ENCODE data around the gene KCNAB2.

Gene KCNAB2

DNA sequence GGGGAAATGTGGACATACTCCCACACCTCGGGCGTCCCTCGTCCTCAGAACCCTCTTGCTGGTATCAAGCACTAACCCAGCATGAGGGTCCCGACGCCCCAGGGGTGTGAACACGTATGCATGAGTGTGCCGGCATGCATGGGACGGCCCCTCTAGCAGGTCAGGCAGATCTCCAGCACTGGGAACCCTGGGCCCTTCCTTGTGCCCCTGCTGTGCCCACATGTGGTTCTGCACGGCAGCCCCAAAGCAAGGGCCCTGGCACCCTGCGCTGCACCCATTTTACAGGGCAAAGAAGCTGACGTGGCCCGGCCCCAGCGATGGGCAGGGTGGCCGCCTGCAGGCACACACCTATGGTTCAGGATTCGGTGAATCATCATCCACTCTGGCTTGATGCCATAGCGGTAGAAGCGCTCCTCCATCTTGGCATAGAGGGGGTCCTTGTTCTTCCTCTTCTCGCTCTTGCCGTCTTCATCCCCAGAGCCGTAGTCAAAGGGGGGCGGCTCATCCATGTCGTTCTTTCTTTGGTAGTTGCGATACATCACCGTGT is 100.2 kb downstream of the KCNAB2 start:
- no peak overlapping the region for H3K4me2 ChIP-seq (ENCODE audit: low read length)
- no peak overlapping the region for H3K4me3 ChIP-seq (ENCODE audit: low read depth, low read length)
- no peaks in the 10 kb centered on the region for H3K9me3 ChIP-seq (ENCODE audit: control insufficient read depth, low read length)
- no peak overlapping the region for H2AFZ ChIP-seq
- H3K27ac ChIP-seq: no peak overlapping the region
- H3K36me3 ChIP-seq (ENCODE audit: control insufficient read depth, insufficient read depth, low read length): no peaks in the 10 kb centered on the region
- TF ChIP-seq, protein P1, sequence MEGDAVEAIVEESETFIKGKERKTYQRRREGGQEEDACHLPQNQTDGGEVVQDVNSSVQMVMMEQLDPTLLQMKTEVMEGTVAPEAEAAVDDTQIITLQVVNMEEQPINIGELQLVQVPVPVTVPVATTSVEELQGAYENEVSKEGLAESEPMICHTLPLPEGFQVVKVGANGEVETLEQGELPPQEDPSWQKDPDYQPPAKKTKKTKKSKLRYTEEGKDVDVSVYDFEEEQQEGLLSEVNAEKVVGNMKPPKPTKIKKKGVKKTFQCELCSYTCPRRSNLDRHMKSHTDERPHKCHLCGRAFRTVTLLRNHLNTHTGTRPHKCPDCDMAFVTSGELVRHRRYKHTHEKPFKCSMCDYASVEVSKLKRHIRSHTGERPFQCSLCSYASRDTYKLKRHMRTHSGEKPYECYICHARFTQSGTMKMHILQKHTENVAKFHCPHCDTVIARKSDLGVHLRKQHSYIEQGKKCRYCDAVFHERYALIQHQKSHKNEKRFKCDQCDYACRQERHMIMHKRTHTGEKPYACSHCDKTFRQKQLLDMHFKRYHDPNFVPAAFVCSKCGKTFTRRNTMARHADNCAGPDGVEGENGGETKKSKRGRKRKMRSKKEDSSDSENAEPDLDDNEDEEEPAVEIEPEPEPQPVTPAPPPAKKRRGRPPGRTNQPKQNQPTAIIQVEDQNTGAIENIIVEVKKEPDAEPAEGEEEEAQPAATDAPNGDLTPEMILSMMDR (IDR thresholded peaks at IDR 0.05): no peak
- no peaks in the 10 kb centered on the region for H3K4me1 ChIP-seq
- H3K27me3 ChIP-seq (ENCODE audit: control insufficient read depth, insufficient read depth, low read length): no peaks in the 10 kb centered on the region
- H3K9ac ChIP-seq: no peak overlapping the region
- H3K79me2 ChIP-seq: no peaks in the 10 kb centered on the region

DNA sequence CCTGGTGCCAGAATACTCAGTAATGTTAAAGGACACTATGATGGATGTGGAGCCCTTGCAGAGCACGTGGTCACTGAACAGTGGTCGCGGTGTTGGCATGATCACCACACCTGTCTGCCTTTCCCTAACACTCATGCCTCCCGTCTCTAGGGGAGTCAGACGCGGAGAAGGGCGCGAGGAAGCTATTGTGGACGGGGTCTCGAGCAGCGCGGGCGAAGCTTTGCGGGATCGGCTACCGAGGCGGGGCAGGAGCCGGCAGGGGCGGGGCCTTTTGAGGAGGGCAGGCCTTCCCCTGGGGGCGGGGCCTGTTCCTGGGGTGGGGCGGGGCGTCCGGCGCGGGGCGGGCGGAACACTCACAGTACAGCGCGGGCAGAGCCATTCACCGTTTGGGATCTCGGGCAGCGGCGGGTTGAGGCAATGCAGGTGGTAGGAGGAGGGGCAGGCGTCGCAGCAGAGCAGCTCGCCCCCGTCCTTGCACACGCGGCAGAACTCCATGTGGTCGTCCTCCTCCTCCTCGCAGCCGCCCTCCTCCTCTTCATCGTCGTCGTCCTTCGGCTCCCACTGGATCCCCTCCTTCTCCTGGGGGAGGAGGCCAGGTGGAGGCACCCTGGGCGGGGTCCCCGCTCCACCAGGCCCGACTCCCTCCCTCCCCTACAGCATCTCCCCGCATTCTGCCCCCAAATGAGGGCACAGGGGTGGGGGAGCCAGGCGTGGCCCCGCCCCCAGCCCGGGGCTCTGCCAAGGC is 103.0 kb downstream of the KCNAB2 start:
- Histone ChIP-seq H3K36me3 (ENCODE audit: control insufficient read depth, insufficient read depth, low read length) (no peaks in the 10 kb centered on the region), H3K27me3 (ENCODE audit: control insufficient read depth, insufficient read depth, low read length) (no peaks in the 10 kb centered on the region), H3K4me1 (no peaks in the 10 kb centered on the region), H3K79me2 (no peaks in the 10 kb centered on the region), H3K9me3 (ENCODE audit: control insufficient read depth, low read length) (no peaks in the 10 kb centered on the region), H3K27ac (no peak overlapping the region), H3K9ac (no peak overlapping the region), H3K4me2 (ENCODE audit: low read length) (no peak overlapping the region), H3K4me3 (ENCODE audit: low read depth, low read length) (no peak overlapping the region), H2AFZ (no peak overlapping the region)
- TF ChIP-seq, protein P1 (IDR thresholded peaks at IDR 0.05): no peak

DNA sequence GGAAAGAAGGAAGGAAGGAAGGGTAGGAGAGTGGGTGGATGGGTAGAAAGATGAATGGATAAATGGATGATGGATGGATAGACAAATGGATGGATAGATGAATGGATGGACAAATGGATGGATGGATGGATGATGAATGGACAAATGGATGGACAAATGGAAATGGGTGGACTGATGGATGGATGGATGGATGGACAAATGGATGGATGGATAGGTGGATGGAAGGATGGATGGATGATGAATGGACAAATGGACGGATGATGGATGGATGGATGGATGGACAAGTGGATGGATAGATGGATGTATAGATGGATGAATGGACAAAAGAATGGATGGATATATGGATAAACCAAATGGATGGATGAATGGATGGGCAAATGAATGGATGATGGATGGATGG is 103.9 kb downstream of the KCNAB2 start:
- TF ChIP-seq, protein P1 (IDR thresholded peaks at IDR 0.05): no peak
- Histone ChIP-seq H3K4me1 (no peaks in the 10 kb centered on the region), H3K4me2 (ENCODE audit: low read length) (no peak overlapping the region), H3K9ac (no peak overlapping the region), H3K79me2 (no peaks in the 10 kb centered on the region), H3K27ac (no peak overlapping the region), H3K9me3 (ENCODE audit: control insufficient read depth, low read length) (no peaks in the 10 kb centered on the region), H3K27me3 (ENCODE audit: control insufficient read depth, insufficient read depth, low read length) (no peaks in the 10 kb centered on the region), H2AFZ (no peak overlapping the region), H3K4me3 (ENCODE audit: low read depth, low read length) (no peak overlapping the region), H3K36me3 (ENCODE audit: control insufficient read depth, insufficient read depth, low read length) (no peaks in the 10 kb centered on the region)

DNA sequence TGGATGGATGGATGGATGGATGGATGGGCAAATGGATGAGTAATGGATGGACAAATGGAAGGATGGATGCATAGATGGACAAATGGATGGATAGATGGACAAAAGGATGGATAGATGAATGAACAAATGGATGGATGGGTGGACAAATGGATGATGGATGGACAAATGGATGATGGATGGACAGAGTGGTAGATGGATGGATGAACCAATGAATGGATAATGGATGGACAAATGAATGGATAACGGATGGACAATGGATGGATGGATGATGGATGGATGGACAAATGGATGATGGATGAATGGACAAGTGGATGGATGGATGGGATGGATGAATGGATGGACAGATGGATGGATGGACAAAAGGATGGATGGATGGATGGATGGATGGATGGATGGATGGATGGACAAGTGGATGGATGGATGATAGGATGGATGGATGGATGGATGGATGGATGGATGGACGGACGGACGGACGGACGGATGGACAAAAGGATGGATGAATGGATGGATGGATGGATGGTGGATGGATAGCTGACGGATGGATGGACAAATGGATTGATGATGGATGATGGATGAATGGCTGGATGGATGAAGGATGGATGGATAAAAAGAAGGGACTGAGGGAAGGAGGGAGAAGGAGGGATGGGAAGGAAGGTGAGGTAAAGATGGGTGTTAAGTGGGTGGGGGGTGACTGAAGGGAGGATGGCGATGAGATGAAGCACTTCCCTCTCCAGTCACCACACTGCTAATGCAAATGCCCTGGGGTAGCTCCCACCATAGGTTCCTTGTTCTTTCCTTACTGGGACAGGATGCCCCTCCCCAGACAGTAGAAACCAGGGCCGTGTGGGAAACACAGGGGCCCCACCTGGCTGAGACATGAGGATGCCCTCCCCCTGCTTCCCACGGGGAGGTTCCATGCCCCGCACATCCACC is 104.6 kb downstream of the KCNAB2 start:
- Histone ChIP-seq H3K79me2 (no peaks in the 10 kb centered on the region), H3K27me3 (ENCODE audit: control insufficient read depth, insufficient read depth, low read length) (no peaks in the 10 kb centered on the region), H3K9me3 (ENCODE audit: control insufficient read depth, low read length) (no peaks in the 10 kb centered on the region), H2AFZ (no peak overlapping the region), H3K9ac (no peak overlapping the region), H3K4me2 (ENCODE audit: low read length) (no peak overlapping the region), H3K36me3 (ENCODE audit: control insufficient read depth, insufficient read depth, low read length) (no peaks in the 10 kb centered on the region), H3K27ac (no peak overlapping the region), H3K4me1 (no peaks in the 10 kb centered on the region), H3K4me3 (ENCODE audit: low read depth, low read length) (no peak overlapping the region)
- TF ChIP-seq, protein P1 (IDR thresholded peaks at IDR 0.05): no peak

Data from parathyroid adenoma (tissue), 2 donors.